Esophagus mucosa (tissue), 1 donor: ENCODE results near the gene SVEP1. TPM values are rescaled to one million over a fixed set of nuclear protein-coding genes. Genes with fewer than 3 reads are reported as not detected.
"Not testable (repeated sequence)": the region's sequence is repeated elsewhere in the genome, so short reads cannot be mapped to it uniquely, and the experiment has no call there.

Source experiments
- ATAC-seq: fragments of 200-7000 bp; cut with Tn5 transposase; one replicate; pipeline ENCODE4 v1.9.1; 2020
- total RNA-seq: library from RNA; stranded (reverse); gene quantifications from one replicate; pipeline ENCODE4 v1.2.4, GENCODE V29; 2023
- donor health status: DM: yes; HTN: yes; CAD: no.

SVEP1 gene
- 1.2 TPM for total RNA-seq

- ATAC-seq = peak; percentile 22
Measured at GRCh38 chr9:110579034-110579861, at the start of gene SVEP1. SVEP1 (minus strand) TSS chr9:110579741; CDS start chr9:110579543, 198 bp downstream.

GRCh38 chr9:110626101-110626829, 46.7 kb upstream of the SVEP1 start:
- no peak for ATAC-seq

- peak; percentile 57 for ATAC-seq
Measured at GRCh38 chr9:110623462-110624025, 44.0 kb upstream of the SVEP1 start.

GRCh38 chr9:110622368-110622767, 42.8 kb upstream of the SVEP1 start:
- no peak for ATAC-seq

- ATAC-seq = no peak
Measured at GRCh38 chr9:110620726-110621125, 41.2 kb upstream of the SVEP1 start.

GRCh38 chr9:110619831-110620230, 40.3 kb upstream of the SVEP1 start:
- ATAC-seq = no peak

GRCh38 chr9:110615498-110615897, 36.0 kb upstream of the SVEP1 start:
- no peak for ATAC-seq

GRCh38 chr9:110614576-110614975, 35.0 kb upstream of the SVEP1 start:
- not testable (repeated sequence) for ATAC-seq

GRCh38 chr9:110606179-110606790, 26.7 kb upstream of the SVEP1 start:
- ATAC-seq = no peak

- ATAC-seq = no peak
Measured at GRCh38 chr9:110605565-110605964, 26.0 kb upstream of the SVEP1 start.

GRCh38 chr9:110604171-110604601, 24.6 kb upstream of the SVEP1 start:
- no peak for ATAC-seq

- ATAC-seq = peak; percentile 99
Measured at GRCh38 chr9:110602281-110602680, 22.7 kb upstream of the SVEP1 start.

- no peak for ATAC-seq
Measured at GRCh38 chr9:110601098-110601497, 21.6 kb upstream of the SVEP1 start.

GRCh38 chr9:110599468-110599867, 19.9 kb upstream of the SVEP1 start:
- ATAC-seq = no peak

- ATAC-seq = no peak
Measured at GRCh38 chr9:110592044-110592830, 12.7 kb upstream of the SVEP1 start.

GRCh38 chr9:110591526-110591925, 12.0 kb upstream of the SVEP1 start:
- ATAC-seq = no peak

- no peak for ATAC-seq
Measured at GRCh38 chr9:110590816-110591215, 11.3 kb upstream of the SVEP1 start.

- ATAC-seq = no peak
Measured at GRCh38 chr9:110588296-110588695, 8.8 kb upstream of the SVEP1 start.

- ATAC-seq = no peak
Measured at GRCh38 chr9:110583237-110583636, 3.7 kb upstream of the SVEP1 start.

- no peak for ATAC-seq
Measured at GRCh38 chr9:110582156-110582555, 2.6 kb upstream of the SVEP1 start.

GRCh38 chr9:110580850-110581249, 1.3 kb upstream of the SVEP1 start:
- no peak for ATAC-seq

- no peak for ATAC-seq
Measured at GRCh38 chr9:110579862-110580219, 300 bp upstream of the SVEP1 start.
